GM18909 (cell line): ENCODE data around the gene MYH13.
"Not testable (repeated sequence)": the region's sequence is repeated elsewhere in the genome, so short reads cannot be mapped to it uniquely, and the experiment has no call there.

Experiments used
- ATAC-seq: cut with Tn5 transposase; IDR thresholded peaks from one replicate; pipeline ENCODE4 v1.9.1; 2021; ENCODE audit warnings: mild to moderate bottlenecking; ENCODE audit not compliant: unreplicated experiment, poor library complexity

Gene MYH13

DNA sequence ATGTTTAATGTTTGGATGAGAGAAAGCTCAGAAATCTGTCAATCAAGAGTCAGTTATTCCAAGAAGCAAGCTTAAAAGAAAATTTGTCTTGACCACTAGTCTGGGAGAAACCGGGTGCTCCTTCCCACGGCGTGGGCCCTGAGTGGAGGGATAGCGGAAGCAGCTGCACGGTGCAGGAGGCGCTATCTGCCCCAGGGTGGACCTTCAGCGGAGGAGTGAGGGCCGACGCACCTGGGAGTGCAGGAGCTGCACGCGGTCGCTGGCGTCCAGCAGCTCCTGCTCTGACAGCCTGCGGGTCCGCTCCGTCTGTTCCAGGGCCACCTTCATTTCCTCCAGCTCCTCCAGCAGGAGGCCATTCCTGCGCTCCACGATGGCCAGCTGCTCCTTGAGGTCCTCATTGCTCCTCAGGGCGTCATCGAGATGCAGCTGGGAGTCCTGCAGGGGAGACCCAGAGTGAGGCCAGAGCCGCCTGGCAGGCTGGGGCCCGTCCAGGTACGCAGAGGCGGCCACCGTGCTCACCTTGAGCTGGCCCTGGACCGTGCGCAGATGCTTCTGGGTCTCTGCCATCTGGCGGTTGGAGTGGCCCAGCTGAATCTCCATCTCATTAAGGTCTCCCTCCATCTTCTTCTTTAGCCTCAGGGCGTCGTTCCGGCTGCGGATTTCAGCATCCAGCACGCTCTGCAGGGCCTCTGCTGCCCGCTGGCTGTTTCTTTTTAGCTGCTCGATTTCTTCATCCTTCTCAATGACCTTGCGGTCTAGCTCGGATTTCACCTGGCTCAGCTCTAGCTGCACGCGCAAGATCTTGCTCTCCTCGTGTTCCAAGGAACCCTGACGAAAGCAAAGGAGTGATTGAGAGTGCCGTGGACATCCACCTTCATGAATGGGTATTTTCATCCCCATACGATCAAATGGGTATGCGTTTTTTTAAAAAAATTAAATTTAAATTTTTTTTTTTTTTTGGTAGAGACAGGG lies 63.5 kb downstream of the MYH13 start:
- ATAC-seq = no peak

DNA sequence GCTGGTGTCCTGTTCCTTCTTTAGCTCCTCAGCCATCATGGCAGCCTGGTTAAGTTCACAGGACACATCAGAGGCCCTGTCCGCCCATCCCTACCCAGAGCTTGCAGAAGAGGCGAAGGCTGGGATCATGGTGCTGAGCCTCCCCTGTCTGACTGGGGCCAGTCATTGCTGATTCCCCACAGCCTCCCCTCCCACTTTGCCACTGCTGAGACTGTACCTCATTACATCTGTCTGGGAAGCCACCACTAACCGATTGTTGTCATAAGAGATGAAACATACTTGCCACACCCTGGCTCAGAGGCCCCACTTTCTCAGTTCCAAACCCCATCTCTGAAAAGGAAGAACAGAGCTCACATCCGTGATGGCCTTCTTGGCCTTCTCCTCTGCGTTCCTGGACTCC lies 66.2 kb downstream of the MYH13 start:
- no peak for ATAC-seq

DNA sequence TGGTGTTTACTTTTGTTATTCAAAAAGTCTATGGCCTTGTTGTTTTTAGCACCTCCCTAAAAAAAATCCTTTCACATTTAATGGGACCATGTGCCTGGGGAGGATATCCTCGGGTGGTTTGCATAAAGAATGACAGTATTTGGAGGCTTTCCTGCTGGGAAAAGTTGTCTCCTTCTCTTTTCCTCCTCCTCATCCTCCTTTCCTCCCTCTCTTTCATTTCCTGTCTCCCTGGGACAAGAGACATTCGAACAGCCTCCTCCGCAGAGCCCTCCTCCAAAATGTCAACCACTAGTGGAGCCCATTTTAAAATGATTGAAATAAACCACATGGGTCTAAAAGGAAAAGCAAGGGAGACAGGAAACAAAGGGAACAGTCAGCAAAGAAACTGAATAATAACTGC lies 67.4 kb downstream of the MYH13 start:
- no peak for ATAC-seq

DNA sequence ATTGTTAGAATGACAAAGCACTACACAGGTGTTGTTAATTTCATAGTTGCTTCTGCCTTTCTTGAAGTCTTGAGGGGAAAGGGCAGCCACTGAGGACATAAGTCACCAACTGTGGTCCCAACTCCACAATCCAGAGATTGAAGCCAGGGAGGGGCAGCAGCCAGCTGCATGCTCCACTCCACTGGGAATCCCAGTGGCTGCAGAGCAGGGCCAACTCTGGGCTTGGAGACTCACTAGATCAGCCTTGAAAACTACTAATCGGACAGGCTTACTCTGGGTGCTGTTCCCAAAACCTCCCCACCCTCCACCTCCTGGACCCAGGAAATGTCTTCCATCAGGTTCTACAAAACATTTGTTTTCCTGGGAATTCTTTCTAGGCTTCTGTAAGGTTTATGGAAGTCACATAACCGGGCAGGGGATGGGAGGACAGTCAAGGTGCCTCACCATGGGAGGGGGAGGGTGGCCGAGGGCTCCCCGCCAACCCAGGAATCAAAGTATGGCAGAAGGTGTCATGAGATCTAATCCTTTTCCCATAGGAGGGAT lies 68.0 kb downstream of the MYH13 start:
- ATAC-seq = no peak

DNA sequence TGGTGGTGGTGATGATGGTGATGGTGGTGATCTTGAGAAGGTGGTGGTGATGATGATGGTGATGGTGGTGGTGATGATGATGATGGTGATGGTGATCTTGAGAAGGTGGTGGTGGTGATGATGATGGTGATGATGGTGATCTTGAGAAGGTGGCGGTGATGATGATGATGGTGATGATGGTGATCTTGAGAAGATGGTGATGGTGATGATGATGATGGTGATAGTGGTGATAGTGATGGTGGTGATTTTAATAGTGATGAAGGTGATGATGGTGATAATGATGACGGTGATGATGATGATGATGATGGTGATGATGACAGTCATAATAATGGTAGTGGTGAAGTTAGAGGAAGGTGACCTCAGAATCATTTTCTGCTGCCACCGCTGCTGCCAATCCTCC lies 75.1 kb downstream of the MYH13 start:
- ATAC-seq = no peak

DNA sequence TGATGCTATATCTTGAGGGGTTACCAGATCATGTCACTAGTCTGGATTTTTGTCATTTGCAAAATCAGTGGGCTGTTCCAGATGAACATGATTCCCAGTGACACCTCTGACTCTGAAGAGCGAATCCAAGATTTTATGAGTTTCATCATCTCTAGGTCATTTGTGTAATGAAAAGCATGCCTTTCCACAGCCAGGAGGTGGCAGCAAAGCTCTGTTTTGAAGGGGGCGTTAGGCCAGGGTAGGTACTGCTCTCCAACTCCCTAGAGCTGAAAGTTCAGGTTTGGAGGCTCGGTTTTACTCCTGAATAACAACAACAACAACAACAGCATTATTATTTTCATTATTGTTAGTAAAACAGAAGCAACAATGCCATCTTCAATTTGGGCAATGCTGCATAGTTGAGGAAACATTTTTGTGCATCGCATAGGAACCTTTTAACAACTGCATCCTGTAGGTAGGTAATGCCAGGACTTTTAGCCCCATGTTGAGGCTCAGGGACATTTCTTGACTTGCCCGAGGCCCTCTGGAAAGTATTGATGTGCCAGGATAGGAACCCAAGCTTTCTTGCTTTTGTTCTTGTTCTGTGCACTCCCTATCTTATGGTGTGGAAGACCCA lies 77.0 kb downstream of the MYH13 start:
- ATAC-seq = no peak

DNA sequence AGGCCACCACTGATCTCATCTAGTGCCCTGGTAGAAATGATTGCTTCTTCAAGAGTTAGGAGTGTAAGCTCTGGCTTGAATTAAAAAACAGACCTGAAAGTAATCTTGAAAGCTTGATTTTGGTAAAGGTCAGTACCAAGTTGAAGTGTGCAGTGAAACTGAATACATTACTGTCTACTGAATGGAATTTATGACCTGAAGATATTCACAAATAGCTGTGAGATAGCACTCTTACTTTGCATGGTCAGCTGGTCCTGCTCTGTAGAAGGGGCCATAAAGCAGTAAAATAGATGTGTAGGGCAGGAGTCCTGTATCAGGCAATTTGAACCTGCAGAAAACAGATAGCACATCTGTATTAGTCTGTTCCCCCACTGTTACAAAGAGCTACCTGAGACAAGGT lies 78.6 kb downstream of the MYH13 start:
- ATAC-seq = peak; percentile 52

DNA sequence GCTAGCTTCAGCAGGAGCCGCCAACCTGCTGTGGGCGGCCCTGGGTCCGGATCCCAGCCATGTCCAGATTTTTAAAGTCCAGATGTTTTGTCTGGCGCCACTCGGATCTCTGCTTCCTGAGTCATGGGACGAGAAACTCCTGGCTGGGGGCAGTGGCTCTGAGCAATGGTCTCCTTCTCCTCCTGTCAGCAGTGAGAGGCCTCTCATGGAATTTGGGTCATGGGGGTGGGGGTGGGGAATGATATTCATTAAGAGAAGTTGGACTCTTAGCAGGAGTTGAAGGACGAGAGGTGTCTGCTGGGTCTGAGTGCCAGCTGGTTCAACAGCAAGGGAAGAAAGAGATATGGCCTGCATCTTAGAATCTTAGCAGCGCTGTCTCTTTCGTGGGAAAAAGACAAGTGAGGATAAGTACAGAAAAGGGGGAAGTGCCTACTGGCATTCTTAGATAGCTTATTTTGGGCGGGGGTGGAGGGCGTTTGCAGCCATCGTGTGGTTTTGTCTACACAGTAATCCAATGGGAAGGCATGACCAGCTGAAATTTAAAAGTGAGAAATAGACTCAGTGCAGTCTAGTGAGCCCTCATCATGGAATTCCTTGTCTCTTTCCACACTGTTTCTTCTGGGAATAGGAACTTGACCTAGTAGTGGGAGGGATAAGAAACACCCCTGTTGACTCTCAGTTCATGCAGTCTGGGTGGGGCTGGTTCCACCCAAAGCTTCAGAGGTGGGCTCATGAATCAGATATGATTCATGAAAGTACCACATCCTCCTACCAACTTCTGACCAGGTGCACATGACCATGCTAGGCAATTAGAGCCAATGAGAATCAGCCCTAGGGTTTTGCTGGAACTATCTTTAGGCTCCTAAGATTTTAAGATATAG lies 80.5 kb downstream of the MYH13 start:
- peak; percentile 59 for ATAC-seq

DNA sequence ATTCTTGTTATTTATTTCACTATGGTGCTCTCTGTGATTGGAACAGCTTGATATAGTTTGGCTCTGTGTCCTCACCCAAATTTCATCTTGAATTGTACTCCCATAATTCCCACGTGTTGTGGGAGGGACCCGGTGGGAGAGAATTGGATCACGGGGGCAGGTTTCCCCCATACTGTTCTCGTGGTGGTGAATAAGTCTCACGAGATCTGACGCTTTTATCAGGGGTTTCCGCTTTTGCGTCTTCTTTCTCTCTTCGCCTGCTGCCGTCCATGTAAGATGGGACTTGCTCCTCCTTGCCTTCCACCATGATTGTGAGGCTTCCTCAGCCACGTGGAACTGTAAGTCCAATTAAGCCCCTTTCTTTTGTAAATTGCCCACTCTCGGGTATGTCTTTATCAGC lies 81.2 kb downstream of the MYH13 start:
- not testable (repeated sequence) for ATAC-seq

DNA sequence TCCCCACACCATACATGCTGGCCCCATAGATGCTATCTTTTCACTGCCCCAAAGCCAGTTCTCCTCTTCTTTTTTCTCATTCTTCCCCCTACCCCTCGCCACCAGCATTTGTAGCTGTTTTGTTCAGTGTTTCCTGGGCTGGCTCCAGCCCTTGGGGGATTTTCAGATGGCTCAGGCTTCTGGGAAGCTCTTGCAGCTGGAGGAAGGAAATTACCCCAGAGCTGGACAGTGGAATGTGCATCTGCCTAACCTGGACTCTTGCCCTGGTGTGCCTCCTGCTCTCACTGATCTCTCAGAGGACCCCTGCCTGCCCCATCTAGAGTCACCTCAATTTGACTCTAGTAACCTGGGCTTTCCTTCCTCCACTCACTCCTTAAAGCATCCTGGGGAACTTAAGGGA lies 82.8 kb downstream of the MYH13 start:
- ATAC-seq = no peak

DNA sequence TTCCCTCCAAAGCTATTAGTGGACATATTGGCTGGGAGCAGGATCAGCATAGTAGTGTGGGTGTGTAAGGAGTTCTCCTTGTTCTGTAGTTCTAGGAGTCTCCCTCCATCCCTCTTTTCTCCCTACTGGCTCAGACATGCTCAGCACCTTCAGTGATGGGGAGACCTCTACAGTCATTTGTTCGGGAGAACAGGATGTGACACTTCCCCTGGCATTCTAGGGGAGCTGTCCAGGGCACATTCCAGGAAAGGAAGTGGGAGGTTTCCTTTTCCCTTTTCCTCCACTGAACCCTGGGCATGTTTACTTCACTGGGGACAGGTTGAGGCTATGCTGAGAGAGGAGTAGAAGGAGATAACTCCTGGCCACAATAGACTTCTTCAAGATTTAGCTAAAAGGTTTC lies 86.5 kb downstream of the MYH13 start:
- ATAC-seq = no peak

DNA sequence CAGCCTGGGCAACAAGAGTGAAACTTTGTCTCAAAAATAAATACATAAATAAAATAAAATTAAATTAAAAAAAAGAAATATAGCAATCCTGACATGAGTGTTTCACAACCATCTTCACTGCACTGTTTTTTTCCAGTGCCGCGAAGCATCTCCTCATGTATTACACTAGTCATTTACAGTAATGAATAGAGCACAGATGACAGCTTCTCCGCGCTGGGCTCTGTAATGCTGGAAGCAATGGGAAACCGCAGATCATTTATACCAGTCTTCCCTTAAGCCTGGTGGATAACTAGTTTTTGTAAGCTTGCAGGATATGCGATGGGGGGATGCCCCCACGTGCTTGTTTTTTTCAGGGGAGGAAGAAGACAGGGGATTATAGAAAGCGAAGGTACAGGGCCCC lies 86.9 kb downstream of the MYH13 start:
- ATAC-seq = no peak

DNA sequence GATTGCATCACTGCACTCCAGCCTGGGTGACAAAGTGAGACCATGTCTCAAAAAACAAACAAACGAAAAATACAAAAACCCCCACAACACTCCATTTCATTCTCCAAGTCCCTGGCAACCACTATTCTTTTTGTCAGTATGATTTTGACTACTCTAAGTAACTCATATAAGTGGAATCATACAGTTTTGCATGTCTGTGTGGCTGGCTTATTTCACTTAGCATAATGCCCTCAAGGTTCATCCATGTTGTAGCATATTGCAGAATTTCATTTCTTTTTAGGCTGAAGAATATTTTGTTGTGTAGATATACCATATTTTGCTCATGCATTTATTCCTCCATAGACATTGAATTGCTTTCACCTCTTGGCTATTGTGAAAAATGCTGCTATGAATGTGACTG lies 92.7 kb downstream of the MYH13 start:
- ATAC-seq = no peak

DNA sequence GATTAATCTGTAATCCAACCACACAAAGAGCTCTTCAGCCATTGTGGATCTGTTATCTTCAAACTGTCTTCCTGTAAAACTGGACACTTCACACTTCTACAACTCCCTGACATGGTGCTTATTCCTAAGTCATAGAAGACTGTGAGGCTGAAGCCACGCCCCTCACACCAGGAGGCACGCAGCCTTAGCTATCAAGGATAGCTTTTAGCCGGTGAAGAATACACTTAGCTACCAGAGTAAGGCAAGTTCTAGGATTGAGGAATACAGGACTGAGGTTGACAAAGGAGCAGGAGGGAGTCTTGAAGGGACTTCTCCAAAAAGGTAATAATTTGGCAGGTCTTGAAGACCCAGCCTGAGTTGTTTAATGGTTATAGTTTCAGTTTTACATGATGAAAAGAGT lies 94.6 kb downstream of the MYH13 start:
- no peak for ATAC-seq

DNA sequence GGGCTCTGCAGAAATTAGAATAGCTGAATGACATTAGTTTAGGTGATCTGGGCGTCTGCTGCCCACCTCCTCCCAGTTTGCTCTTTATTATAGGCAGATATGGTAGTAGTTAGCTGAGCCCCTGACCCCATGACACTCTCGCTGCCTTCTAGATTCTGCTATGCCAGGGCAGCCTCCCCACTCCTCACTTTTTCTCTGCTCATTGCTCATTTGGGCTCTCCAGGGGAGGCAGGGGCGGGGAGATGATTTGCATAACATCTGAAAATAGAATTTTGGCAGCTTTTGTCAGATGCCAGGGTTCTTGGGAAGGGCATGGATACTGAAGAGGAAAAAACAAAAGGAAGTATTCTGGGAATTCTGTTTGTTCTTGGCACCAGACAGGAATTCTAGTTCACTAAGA lies 96.4 kb downstream of the MYH13 start:
- no peak for ATAC-seq

DNA sequence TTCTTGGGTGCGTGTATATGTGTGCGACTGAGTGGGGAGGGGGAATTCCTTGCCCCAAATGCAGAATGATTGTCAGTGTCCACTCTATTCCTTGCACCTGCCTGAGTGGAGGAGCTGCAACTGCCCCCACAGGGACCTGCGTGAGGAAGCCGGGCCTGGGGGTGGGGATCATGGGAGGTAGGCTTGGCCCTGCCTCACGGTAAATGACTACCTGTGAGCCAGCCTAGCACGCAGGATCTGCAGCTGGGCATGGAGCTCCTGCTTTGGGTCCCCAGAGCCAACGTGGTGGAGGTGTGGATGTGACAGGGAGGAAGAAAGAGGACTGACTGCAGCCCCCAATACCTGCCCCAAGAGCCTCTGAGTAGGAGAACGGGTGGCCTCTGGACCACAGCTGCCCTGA lies 97.4 kb downstream of the MYH13 start:
- no peak for ATAC-seq

DNA sequence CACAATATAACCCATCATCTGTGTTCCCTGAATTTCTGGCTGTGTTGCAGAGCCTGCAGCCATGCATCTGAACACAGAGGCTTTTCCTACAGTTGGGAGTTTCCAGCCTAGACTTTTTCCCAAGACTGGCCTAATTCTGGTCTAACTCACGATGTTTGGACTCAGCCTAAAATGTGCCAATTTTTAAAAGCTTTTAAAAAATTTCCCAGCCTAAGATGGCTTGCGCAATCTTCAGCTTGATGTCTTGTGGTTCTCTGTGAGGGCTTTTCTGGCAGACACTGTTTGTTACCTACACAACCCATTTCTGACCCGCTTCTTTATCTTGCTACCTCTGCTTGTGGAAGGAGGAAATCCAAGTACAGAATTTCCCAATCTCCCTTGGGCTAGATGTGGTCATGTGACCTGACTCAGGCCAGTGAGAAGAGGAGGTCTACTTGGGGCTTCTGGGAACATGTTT lies 101.7 kb downstream of the MYH13 start:
- ATAC-seq = no peak

DNA sequence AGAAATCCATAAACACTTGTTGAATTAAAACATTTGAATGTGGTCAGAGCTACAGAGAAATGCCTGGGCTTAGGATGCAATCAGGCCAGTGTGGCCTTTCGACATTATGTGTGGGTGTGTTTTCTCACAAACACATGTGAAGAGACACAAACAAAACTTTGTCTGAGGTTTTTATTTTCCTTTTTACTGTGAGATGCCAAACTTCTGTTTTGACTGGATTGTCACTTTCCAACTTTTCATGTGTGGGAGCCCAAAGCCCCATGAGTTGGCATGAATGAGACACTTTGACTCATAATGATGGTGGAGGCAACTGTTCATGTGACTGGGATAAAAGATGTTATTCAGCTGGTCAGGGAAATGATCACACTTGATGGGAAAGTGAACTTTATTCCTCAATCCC lies 102.5 kb downstream of the MYH13 start:
- no peak for ATAC-seq

DNA sequence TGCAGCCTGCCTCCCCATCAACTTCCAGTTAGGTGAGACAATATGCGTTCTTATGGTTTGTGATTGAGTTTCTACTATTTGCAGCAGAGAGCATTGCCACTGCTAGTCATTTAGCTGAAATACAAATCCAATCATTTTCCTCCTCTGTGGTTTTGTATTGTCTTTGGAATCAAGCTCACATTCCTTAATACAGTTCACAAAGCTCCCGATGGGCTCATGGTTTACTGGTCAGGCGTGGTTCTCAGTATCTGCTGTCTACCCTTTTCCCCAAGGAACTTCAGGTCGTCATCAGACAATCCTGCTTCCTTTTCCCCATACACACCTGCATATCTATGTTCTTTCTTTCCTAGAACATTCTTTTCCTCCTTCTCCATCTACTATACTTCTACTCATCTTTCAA lies 104.8 kb downstream of the MYH13 start:
- no peak for ATAC-seq

DNA sequence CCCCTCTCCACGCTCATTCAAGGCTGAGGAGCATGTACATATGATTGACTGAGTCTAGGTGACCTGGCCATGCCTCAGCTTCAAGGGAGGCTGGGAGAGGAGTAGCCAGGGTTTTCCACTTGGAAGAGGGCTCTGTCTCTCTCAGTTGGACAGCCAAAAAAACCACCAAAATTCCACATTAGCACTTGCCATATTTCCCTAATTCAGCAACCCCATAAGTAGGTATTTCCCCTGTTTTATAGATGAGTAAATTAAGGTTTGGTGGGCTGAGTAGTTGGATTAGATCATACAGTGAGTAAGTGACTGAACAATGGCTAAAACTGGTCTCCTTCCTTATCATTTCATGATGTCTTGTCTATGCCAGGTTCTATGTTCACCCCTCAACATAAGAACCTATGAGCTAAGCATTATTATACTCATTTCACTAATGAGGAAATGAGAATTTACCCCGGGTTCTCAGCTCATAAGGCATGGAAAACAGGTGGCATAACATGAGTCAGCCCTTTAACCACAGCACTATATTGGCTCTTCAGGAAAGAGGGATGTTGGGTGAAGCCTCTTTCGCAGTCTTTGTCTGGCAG lies 106.4 kb downstream of the MYH13 start:
- ATAC-seq = no peak
